ENCODE measurements around the gene TLE6.

- TF ChIP-seq CTCF (CRISPR knock-in tag; IDR thresholded peaks at IDR 0.05) = no peak
- no peak for TF ChIP-seq ZNF232 (CRISPR knock-in tag; IDR thresholded peaks at IDR 0.05; ENCODE audit: borderline replicate concordance)
- TF ChIP-seq KDM4B (CRISPR knock-in tag; IDR thresholded peaks at IDR 0.05) = no peak
- TF ChIP-seq, protein P1, sequence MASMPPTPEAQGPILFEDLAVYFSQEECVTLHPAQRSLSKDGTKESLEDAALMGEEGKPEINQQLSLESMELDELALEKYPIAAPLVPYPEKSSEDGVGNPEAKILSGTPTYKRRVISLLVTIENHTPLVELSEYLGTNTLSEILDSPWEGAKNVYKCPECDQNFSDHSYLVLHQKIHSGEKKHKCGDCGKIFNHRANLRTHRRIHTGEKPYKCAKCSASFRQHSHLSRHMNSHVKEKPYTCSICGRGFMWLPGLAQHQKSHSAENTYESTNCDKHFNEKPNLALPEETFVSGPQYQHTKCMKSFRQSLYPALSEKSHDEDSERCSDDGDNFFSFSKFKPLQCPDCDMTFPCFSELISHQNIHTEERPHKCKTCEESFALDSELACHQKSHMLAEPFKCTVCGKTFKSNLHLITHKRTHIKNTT (CRISPR knock-in tag; IDR thresholded peaks at IDR 0.05) = no peak
- TF ChIP-seq ZNF512 (CRISPR knock-in tag; IDR thresholded peaks at IDR 0.05) = no peak
- TF ChIP-seq POLR2AphosphoS5 (IDR thresholded peaks at IDR 0.05; ENCODE audit: low read depth, low read length) = no peak
These were observed 27.2 kb downstream of the TLE6 start for GRCh38 chr19:3004522-3004921.

All from HepG2 (cell line).